Parathyroid adenoma (tissue), 2 donors: ENCODE data around the gene TK1.
A peak's percentile ranks its signal among the peaks of the same experiment; 100 is the strongest.

ENCODE experiments used
- H2AFZ ChIP-seq: fragments of 300-600 bp; sonication (generic); one replicate; pipeline ENCODE4 v1.7.0; 2017; ENCODE audit warnings: antibody characterized with exemption, mild to moderate bottlenecking
- H3K27ac ChIP-seq: fragments of 300-600 bp; sonication (generic); one replicate; pipeline ENCODE4 v1.7.0; 2017
- H3K27me3 ChIP-seq: fragments of 300-600 bp; sonication (generic); one replicate; pipeline ENCODE4 v1.7.0; 2017; ENCODE audit warnings: low read length; ENCODE audit not compliant: control insufficient read depth, insufficient read depth
- H3K36me3 ChIP-seq: fragments of 300-600 bp; sonication (generic); one replicate; pipeline ENCODE4 v1.7.0; 2017; ENCODE audit warnings: low read length; ENCODE audit not compliant: control insufficient read depth, insufficient read depth
- H3K4me1 ChIP-seq: fragments of 300-600 bp; sonication (generic); one replicate; pipeline ENCODE4 v1.7.0; 2017; ENCODE audit warnings: control low read depth
- H3K4me2 ChIP-seq: fragments of 300-600 bp; sonication (generic); one replicate; pipeline ENCODE4 v1.7.0; 2017; ENCODE audit warnings: low read length
- H3K4me3 ChIP-seq: fragments of 300-600 bp; sonication (generic); one replicate; pipeline ENCODE4 v1.7.0; 2017; ENCODE audit warnings: low read depth, low read length
- H3K79me2 ChIP-seq: fragments of 300-600 bp; sonication (generic); one replicate; pipeline ENCODE4 v1.7.0; 2017; ENCODE audit warnings: control low read depth
- H3K9ac ChIP-seq: fragments of 300-600 bp; sonication (generic); one replicate; pipeline ENCODE4 v1.7.0; 2017; ENCODE audit warnings: mild to moderate bottlenecking
- H3K9me3 ChIP-seq: fragments of 300-600 bp; sonication (generic); one replicate; pipeline ENCODE4 v1.7.0; 2017; ENCODE audit warnings: low read length; ENCODE audit not compliant: control insufficient read depth
- CTCF ChIP-seq: fragments of 300-600 bp; sonication (generic); IDR thresholded peaks from one replicate; pipeline ENCODE4 v1.7.0; 2017; ENCODE audit warnings: antibody characterized with exemption, mild to moderate bottlenecking
- donor health status: primary hyperparathyroidism.

TK1 gene

GRCh38 chr17:78130090-78130436 lies 56.8 kb downstream of the TK1 start:
- H3K4me1 ChIP-seq = peaks cover 4% of the 10 kb centered on the region

GRCh38 chr17:78129351-78130089 lies 57.3 kb downstream of the TK1 start:
- no peak overlapping the region for H2AFZ ChIP-seq
- TF ChIP-seq CTCF = no peak
- no peaks in the 10 kb centered on the region for H3K79me2 ChIP-seq
- H3K27me3 ChIP-seq = no peaks in the 10 kb centered on the region
- no peak overlapping the region for H3K9ac ChIP-seq
- H3K4me2 ChIP-seq = peak overlapping the region; percentile 88
- H3K4me1 ChIP-seq = peaks cover 4% of the 10 kb centered on the region
- H3K36me3 ChIP-seq = no peaks in the 10 kb centered on the region
- H3K27ac ChIP-seq = no peak overlapping the region
- H3K9me3 ChIP-seq = no peaks in the 10 kb centered on the region
- peak overlapping the region; percentile 74 for H3K4me3 ChIP-seq

More at GRCh38 chr17:78130090-78130436, 56.8 kb downstream of the TK1 start:
- TF ChIP-seq CTCF = no peak
- Histone ChIP-seq H3K79me2 (no peaks in the 10 kb centered on the region), H3K27ac (no peak overlapping the region), H3K9ac (no peak overlapping the region), H2AFZ (no peak overlapping the region), H3K4me2 (no peak overlapping the region), H3K36me3 (no peaks in the 10 kb centered on the region), H3K9me3 (no peaks in the 10 kb centered on the region), H3K27me3 (no peaks in the 10 kb centered on the region), H3K4me3 (no peak overlapping the region)

GRCh38 chr17:78128551-78129350 lies 58.1 kb downstream of the TK1 start, which contains the start of gene TMC6:
TSS of gene TMC6 (minus strand) at chr17:78128755. CDS start at chr17:78126832, 1,923 bp downstream.
- Histone ChIP-seq H3K4me2 (peak within 1 kb of the TSS; percentile 88), H2AFZ (peak within 1 kb of the TSS; percentile 98), H3K4me1 (peaks cover 4% of the 10 kb centered on the region), H3K9me3 (no peaks in the 10 kb centered on the region), H3K27ac (peak within 1 kb of the TSS; percentile 53), H3K9ac (no peak within 1 kb of the TSS), H3K79me2 (no peaks in the 10 kb centered on the region), H3K4me3 (peak within 1 kb of the TSS; percentile 74), H3K27me3 (no peaks in the 10 kb centered on the region), H3K36me3 (no peaks in the 10 kb centered on the region)
- TF ChIP-seq CTCF = no peak

- H3K27me3 ChIP-seq = no peaks in the 10 kb centered on the region
- peaks cover 4% of the 10 kb centered on the region for H3K4me1 ChIP-seq
- TF ChIP-seq CTCF = no peak
These were observed 58.8 kb downstream of the TK1 start for GRCh38 chr17:78127888-78128550.

More at GRCh38 chr17:78127888-78128550, 58.8 kb downstream of the TK1 start:
- Histone ChIP-seq H3K4me3 (peak overlapping the region; percentile 74), H3K27ac (peak overlapping the region; percentile 53), H3K4me2 (peak overlapping the region; percentile 88), H3K36me3 (no peaks in the 10 kb centered on the region), H3K9me3 (no peaks in the 10 kb centered on the region), H3K79me2 (no peaks in the 10 kb centered on the region), H2AFZ (peak overlapping the region; percentile 98), H3K9ac (no peak overlapping the region)
